Ascending aorta (tissue), 2 donors: ENCODE data around the gene ADGRA1. TPM values are rescaled to one million over a fixed set of nuclear protein-coding genes. Genes with fewer than 3 reads are reported as not detected.

Experiments
- DNase-seq, 2 donors: peaks; one replicate each; pipeline ENCODE4 v3.0.0-alpha.2; 2019; ENCODE audit warnings: low spot score in 2 of 2
- H3K27ac ChIP-seq, 2 donors: fragments of 200-600 bp; sonication (generic); one replicate each; pipeline ENCODE4 v1.5.1; 2016 to 2017; ENCODE audit warnings: mild to moderate bottlenecking in 1 of 2
- H3K27me3 ChIP-seq: fragments of 200-600 bp; sonication (generic); one replicate; pipeline ENCODE4 v1.5.1; 2017
- H3K36me3 ChIP-seq, 2 donors: fragments of 200-600 bp; sonication (generic); one replicate each; pipeline ENCODE4 v1.5.1; 2016
- H3K4me1 ChIP-seq, 2 donors: fragments of 200-600 bp; sonication (generic); one replicate each; pipeline ENCODE4 v1.5.1; 2016 to 2017; ENCODE audit warnings: mild to moderate bottlenecking in 1 of 2
- H3K4me3 ChIP-seq, 2 donors: fragments of 200-600 bp; sonication (generic); one replicate each; pipeline ENCODE4 v1.5.1; 2016 to 2017; ENCODE audit warnings: mild to moderate bottlenecking in 1 of 2
- H3K9me3 ChIP-seq, 2 donors: fragments of 200-600 bp; sonication (generic); one replicate each; pipeline ENCODE4 v1.5.1; 2016
- CTCF ChIP-seq, 3 experiments: fragments of 200-600 bp in 2 of 3; fragments of 450-650 bp in 1 of 3; sonication (generic) in 2 of 3; IDR thresholded peaks; one replicate each; pipeline ENCODE4 v1.5.1; 2016 to 2019; ENCODE audit warnings: antibody characterized with exemption in 3 of 3, mild to moderate bottlenecking in 1 of 3, moderate library complexity in 1 of 3
- intact Hi-C: fragments of 100-400 bp; cut with DNase I; formaldehyde crosslinking; loops from one replicate; pipeline ENCODE4 v1.15.1; 2023
- total RNA-seq: library from RNA; depleted of rRNA; stranded (reverse); fragments of >200 nt; gene quantifications from one replicate; pipeline ENCODE4 v1.1.0, GENCODE V29; 2016

ADGRA1 gene
- total RNA-seq, 1 donor from 2014 or later, result not detected

- DNase-seq, result no peak
- H3K4me1 ChIP-seq, result no peaks in the 10 kb centered on the region
- no peaks in the 10 kb centered on the region for H3K9me3 ChIP-seq
- no peak overlapping the region for H3K4me3 ChIP-seq
- no peak overlapping the region for H3K27ac ChIP-seq
- TF ChIP-seq CTCF (IDR thresholded peaks at IDR 0.05), result no peak
- H3K27me3 ChIP-seq, result no peaks in the 10 kb centered on the region
- intact Hi-C loops, result no loop called here
- H3K36me3 ChIP-seq, result no peaks in the 10 kb centered on the region
These were observed 52.9 kb downstream of the ADGRA1 start for GRCh38 chr10:133140417-133141143.

- Histone ChIP-seq H3K27ac (no peak overlapping the region), H3K27me3 (no peaks in the 10 kb centered on the region), H3K36me3 (no peaks in the 10 kb centered on the region), H3K4me3 (no peak overlapping the region), H3K9me3 (no peaks in the 10 kb centered on the region), H3K4me1 (no peaks in the 10 kb centered on the region)
- intact Hi-C loops, result no loop called here
- no peak for TF ChIP-seq CTCF (IDR thresholded peaks at IDR 0.05)
- no peak for DNase-seq
These were observed 53.6 kb downstream of the ADGRA1 start for GRCh38 chr10:133141144-133141957.

- intact Hi-C loops, result no loop called here
- no peak overlapping the region for H3K4me3 ChIP-seq
- H3K27ac ChIP-seq, result no peak overlapping the region
- no peaks in the 10 kb centered on the region for H3K4me1 ChIP-seq
- H3K36me3 ChIP-seq, result no peaks in the 10 kb centered on the region
- H3K9me3 ChIP-seq, result no peaks in the 10 kb centered on the region
- DNase-seq, result no peak
- TF ChIP-seq CTCF (IDR thresholded peaks at IDR 0.05), result no peak
- no peaks in the 10 kb centered on the region for H3K27me3 ChIP-seq
These were observed 54.2 kb downstream of the ADGRA1 start for GRCh38 chr10:133141958-133142340.

- H3K4me3 ChIP-seq, result no peak overlapping the region
- no peaks in the 10 kb centered on the region for H3K27me3 ChIP-seq
- peaks cover 0 to 6% of the 10 kb centered on the region in 2 donors for H3K9me3 ChIP-seq
- no peaks in the 10 kb centered on the region for H3K36me3 ChIP-seq
- no peaks in the 10 kb centered on the region for H3K4me1 ChIP-seq
- no peak overlapping the region for H3K27ac ChIP-seq
- TF ChIP-seq CTCF (IDR thresholded peaks at IDR 0.05), result no peak
- no peak for DNase-seq
- intact Hi-C loops, result no loop called here
These were observed 54.9 kb downstream of the ADGRA1 start for GRCh38 chr10:133142523-133143199.

- Histone ChIP-seq H3K27me3 (no peaks in the 10 kb centered on the region), H3K27ac (no peak overlapping the region), H3K9me3 (peaks cover 0 to 12% of the 10 kb centered on the region in 2 donors), H3K4me1 (no peaks in the 10 kb centered on the region), H3K4me3 (no peak overlapping the region), H3K36me3 (no peaks in the 10 kb centered on the region)
- no peak for DNase-seq
- no peak for TF ChIP-seq CTCF (IDR thresholded peaks at IDR 0.05)
- intact Hi-C loops, result no loop called here
These were observed 55.4 kb downstream of the ADGRA1 start for GRCh38 chr10:133143200-133143533.
